ENCODE measurements around the gene RNASEH2A.

RNASEH2A gene

DNA sequence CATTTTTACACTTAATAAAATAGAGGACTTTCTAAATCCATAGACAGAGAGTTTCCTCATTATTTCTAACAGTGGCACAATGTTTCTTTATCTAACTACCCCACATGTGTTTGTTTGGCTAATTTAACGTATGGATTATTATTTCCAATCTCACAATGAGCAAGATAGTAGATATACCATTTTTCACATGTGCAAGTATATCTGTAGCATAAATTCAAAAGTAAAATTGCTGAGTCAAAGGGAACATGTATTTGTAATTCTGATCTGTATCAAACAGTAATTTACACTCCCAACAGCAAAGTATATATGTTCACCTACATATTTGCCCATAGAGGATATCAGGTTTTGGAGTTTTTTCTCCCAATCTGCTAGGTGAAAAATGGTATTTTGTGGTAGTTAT lies 50.3 kb downstream of the RNASEH2A start:
- H3K9ac ChIP-seq (ENCODE audit: low read length), result no peak overlapping the region
- no peaks in the 10 kb centered on the region for H4K20me1 ChIP-seq (ENCODE audit: insufficient read depth, low read length)
- no peaks in the 10 kb centered on the region for H3K4me1 ChIP-seq (ENCODE audit: insufficient read depth, low read length, severe bottlenecking)
- H3K4me2 ChIP-seq (ENCODE audit: low read length), result no peak overlapping the region
- peaks cover 45% of the 10 kb centered on the region for H3K36me3 ChIP-seq (ENCODE audit: insufficient read depth, low read length)
- no peaks in the 10 kb centered on the region for H3K79me2 ChIP-seq (ENCODE audit: insufficient read depth, low read length)
- no peak overlapping the region for H2AFZ ChIP-seq (ENCODE audit: low read length)
- H3K9me2 ChIP-seq (ENCODE audit: low read depth, low read length), result no peaks in the 10 kb centered on the region
- TF ChIP-seq, protein P1, sequence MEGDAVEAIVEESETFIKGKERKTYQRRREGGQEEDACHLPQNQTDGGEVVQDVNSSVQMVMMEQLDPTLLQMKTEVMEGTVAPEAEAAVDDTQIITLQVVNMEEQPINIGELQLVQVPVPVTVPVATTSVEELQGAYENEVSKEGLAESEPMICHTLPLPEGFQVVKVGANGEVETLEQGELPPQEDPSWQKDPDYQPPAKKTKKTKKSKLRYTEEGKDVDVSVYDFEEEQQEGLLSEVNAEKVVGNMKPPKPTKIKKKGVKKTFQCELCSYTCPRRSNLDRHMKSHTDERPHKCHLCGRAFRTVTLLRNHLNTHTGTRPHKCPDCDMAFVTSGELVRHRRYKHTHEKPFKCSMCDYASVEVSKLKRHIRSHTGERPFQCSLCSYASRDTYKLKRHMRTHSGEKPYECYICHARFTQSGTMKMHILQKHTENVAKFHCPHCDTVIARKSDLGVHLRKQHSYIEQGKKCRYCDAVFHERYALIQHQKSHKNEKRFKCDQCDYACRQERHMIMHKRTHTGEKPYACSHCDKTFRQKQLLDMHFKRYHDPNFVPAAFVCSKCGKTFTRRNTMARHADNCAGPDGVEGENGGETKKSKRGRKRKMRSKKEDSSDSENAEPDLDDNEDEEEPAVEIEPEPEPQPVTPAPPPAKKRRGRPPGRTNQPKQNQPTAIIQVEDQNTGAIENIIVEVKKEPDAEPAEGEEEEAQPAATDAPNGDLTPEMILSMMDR (IDR thresholded peaks at IDR 0.05; ENCODE audit: low read length), result no peak
- no peak for TF ChIP-seq EZH2 (IDR thresholded peaks at IDR 0.05; ENCODE audit: borderline replicate concordance, low read length)
- no peak overlapping the region for H3K27ac ChIP-seq (ENCODE audit: low read depth, low read length, poor library complexity, severe bottlenecking)
- no peak overlapping the region for H3K4me3 ChIP-seq (ENCODE audit: low read depth, low read length, poor library complexity, severe bottlenecking)
- no peaks in the 10 kb centered on the region for H3F3A ChIP-seq (ENCODE audit: insufficient read depth, low read length)
- H3K9me3 ChIP-seq (ENCODE audit: low read length), result no peaks in the 10 kb centered on the region
- H3K27me3 ChIP-seq (ENCODE audit: insufficient read depth, low read length), result no peaks in the 10 kb centered on the region

DNA sequence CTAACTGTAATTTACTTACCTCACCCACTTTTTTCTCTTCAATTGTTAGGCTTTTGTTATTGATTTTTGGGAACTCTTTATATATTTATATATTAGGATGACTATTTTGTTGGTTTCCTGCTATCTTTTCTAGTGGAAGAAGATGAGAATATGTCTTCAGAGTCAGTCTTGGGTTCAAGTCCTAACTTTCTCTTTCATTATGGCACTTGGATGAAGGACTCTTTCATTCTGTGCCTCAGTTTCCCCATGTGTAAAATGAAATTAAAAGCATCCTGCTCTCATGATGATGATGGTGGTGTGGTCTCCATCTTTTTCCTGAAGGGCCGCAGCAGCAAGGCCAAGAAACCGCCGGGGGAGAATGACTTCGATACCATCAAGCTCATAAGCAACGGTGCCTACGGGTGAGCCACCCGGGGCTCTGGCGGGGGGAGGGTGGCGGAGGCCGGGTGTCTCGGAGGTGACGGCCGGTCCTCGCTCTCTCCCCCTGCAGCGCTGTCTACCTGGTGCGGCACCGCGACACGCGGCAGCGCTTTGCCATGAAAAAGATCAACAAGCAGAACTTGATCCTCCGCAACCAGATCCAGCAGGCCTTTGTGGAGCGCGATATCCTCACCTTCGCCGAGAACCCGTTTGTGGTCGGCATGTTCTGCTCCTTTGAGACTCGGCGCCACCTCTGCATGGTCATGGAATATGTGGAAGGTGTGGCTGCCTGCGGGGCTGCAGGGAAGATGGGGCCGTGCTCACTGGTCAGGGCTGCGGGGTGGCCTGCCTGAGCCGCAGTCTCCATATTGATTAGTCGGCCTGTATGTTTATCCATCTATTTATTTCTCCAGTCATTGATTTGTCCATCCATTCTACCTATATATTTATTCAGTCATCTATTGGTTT lies 51.9 kb downstream of the RNASEH2A start:
- Histone ChIP-seq H3K27me3 (ENCODE audit: insufficient read depth, low read length) (no peaks in the 10 kb centered on the region), H3F3A (ENCODE audit: insufficient read depth, low read length) (no peaks in the 10 kb centered on the region), H3K9ac (ENCODE audit: low read length) (no peak overlapping the region), H3K27ac (ENCODE audit: low read depth, low read length, poor library complexity, severe bottlenecking) (no peak overlapping the region), H3K4me3 (ENCODE audit: low read depth, low read length, poor library complexity, severe bottlenecking) (no peak overlapping the region), H4K20me1 (ENCODE audit: insufficient read depth, low read length) (no peaks in the 10 kb centered on the region), H3K9me2 (ENCODE audit: low read depth, low read length) (no peaks in the 10 kb centered on the region), H3K9me3 (ENCODE audit: low read length) (no peaks in the 10 kb centered on the region), H3K79me2 (ENCODE audit: insufficient read depth, low read length) (no peaks in the 10 kb centered on the region), H3K36me3 (ENCODE audit: insufficient read depth, low read length) (peaks cover 37% of the 10 kb centered on the region), H3K4me2 (ENCODE audit: low read length) (no peak overlapping the region), H3K4me1 (ENCODE audit: insufficient read depth, low read length, severe bottlenecking) (no peaks in the 10 kb centered on the region), H2AFZ (ENCODE audit: low read length) (no peak overlapping the region)
- TF ChIP-seq, protein P1 (IDR thresholded peaks at IDR 0.05; ENCODE audit: low read length), result no peak
- no peak for TF ChIP-seq EZH2 (IDR thresholded peaks at IDR 0.05; ENCODE audit: borderline replicate concordance, low read length)

GRCh38 chr19:12859546-12859945 lies 53.2 kb downstream of the RNASEH2A start:
- Histone ChIP-seq H3K4me2 (ENCODE audit: low read length) (no peak overlapping the region), H4K20me1 (ENCODE audit: insufficient read depth, low read length) (no peaks in the 10 kb centered on the region), H3K4me3 (ENCODE audit: low read depth, low read length, poor library complexity, severe bottlenecking) (no peak overlapping the region), H3K9me3 (ENCODE audit: low read length) (no peaks in the 10 kb centered on the region), H2AFZ (ENCODE audit: low read length) (no peak overlapping the region), H3K79me2 (ENCODE audit: insufficient read depth, low read length) (no peaks in the 10 kb centered on the region), H3K4me1 (ENCODE audit: insufficient read depth, low read length, severe bottlenecking) (no peaks in the 10 kb centered on the region), H3K9me2 (ENCODE audit: low read depth, low read length) (no peaks in the 10 kb centered on the region), H3K9ac (ENCODE audit: low read length) (no peak overlapping the region), H3F3A (ENCODE audit: insufficient read depth, low read length) (no peaks in the 10 kb centered on the region), H3K27me3 (ENCODE audit: insufficient read depth, low read length) (no peaks in the 10 kb centered on the region), H3K27ac (ENCODE audit: low read depth, low read length, poor library complexity, severe bottlenecking) (no peak overlapping the region), H3K36me3 (ENCODE audit: insufficient read depth, low read length) (peaks cover 32% of the 10 kb centered on the region)
- TF ChIP-seq, protein P1 (IDR thresholded peaks at IDR 0.05; ENCODE audit: low read length), result no peak
- no peak for TF ChIP-seq EZH2 (IDR thresholded peaks at IDR 0.05; ENCODE audit: borderline replicate concordance, low read length)

All from OCI-LY1 (cell line).